OCI-LY3 (cell line): Measurements from ENCODE around the gene DENND1A.

Source experiments
- H2AFZ ChIP-seq: fragments of 200-600, 300-600 bp; shearing (Covaris generic); 2 replicates; pipeline ENCODE4 v1.6.0; 2014; ENCODE audit warnings: antibody characterized with exemption, low read depth, low read length
- H3K27ac ChIP-seq: fragments of 200-600, 300-600 bp; sonication (generic); 2 replicates; pipeline ENCODE4 v1.5.1; 2014; ENCODE audit warnings: mild to moderate bottlenecking, low read length, moderate library complexity, mixed read lengths
- H3K27me3 ChIP-seq: fragments of 200-600, 300-600 bp; sonication (generic); 2 replicates; pipeline ENCODE4 v1.6.1; 2014; ENCODE audit warnings: low read depth, low read length, mixed read lengths
- H3K36me3 ChIP-seq: fragments of 200-600, 300-600 bp; sonication (generic); replicated peaks from 2 replicates; pipeline ENCODE3; 2014; ENCODE audit warnings: low read depth, low read length, mixed read lengths
- H3K4me1 ChIP-seq: fragments of 300-600, 200-600 bp; sonication (generic); 2 replicates; pipeline ENCODE4 v1.6.1; 2014; ENCODE audit warnings: low read length, mixed read lengths
- H3K4me2 ChIP-seq: fragments of 200-600, 300-600 bp; sonication (generic); 2 replicates; pipeline ENCODE4 v1.6.1; 2014; ENCODE audit warnings: low read length, mixed read lengths
- H3K4me3 ChIP-seq: fragments of 300-600, 200-600 bp; sonication (generic); 2 replicates; pipeline ENCODE4 v1.5.1; 2014; ENCODE audit warnings: antibody characterized with exemption, mild to moderate bottlenecking, low read length, moderate library complexity
- H3K79me2 ChIP-seq: fragments of 300-600, 200-600 bp; shearing (Covaris generic); 2 replicates; pipeline ENCODE4 v1.6.1; 2014; ENCODE audit warnings: mild to moderate bottlenecking, low read length, mixed read lengths
- H3K9ac ChIP-seq: fragments of 300-600, 200-600 bp; shearing (Covaris generic); 2 replicates; pipeline ENCODE4 v1.6.0; 2014; ENCODE audit warnings: mild to moderate bottlenecking, low read length, moderate library complexity
- H3K9me3 ChIP-seq: fragments of 200-600, 300-600 bp; shearing (Covaris generic); 2 replicates; pipeline ENCODE4 v1.6.1; 2014; ENCODE audit warnings: low read length, mixed read lengths; ENCODE audit not compliant: insufficient read depth
- H4K20me1 ChIP-seq: fragments of 200-600, 300-600 bp; sonication (generic); 2 replicates; pipeline ENCODE4 v1.6.1; 2016; ENCODE audit warnings: low read length, mixed read lengths; ENCODE audit not compliant: insufficient read depth
- EZH2phosphoT487 ChIP-seq: fragments of 200-600 bp; shearing (Covaris generic); IDR thresholded peaks from 2 replicates; pipeline ENCODE4 v1.6.1; 2018; ENCODE audit warnings: antibody characterized with exemption, mixed run types, low read depth
- TF ChIP-seq, protein P1 (sequence below): fragments of 200-600, 300-600 bp; sonication (generic); IDR thresholded peaks from 2 replicates; pipeline ENCODE4 v1.5.1; 2014; ENCODE audit warnings: antibody characterized with exemption, low read length, low read depth

DENND1A gene

DNA sequence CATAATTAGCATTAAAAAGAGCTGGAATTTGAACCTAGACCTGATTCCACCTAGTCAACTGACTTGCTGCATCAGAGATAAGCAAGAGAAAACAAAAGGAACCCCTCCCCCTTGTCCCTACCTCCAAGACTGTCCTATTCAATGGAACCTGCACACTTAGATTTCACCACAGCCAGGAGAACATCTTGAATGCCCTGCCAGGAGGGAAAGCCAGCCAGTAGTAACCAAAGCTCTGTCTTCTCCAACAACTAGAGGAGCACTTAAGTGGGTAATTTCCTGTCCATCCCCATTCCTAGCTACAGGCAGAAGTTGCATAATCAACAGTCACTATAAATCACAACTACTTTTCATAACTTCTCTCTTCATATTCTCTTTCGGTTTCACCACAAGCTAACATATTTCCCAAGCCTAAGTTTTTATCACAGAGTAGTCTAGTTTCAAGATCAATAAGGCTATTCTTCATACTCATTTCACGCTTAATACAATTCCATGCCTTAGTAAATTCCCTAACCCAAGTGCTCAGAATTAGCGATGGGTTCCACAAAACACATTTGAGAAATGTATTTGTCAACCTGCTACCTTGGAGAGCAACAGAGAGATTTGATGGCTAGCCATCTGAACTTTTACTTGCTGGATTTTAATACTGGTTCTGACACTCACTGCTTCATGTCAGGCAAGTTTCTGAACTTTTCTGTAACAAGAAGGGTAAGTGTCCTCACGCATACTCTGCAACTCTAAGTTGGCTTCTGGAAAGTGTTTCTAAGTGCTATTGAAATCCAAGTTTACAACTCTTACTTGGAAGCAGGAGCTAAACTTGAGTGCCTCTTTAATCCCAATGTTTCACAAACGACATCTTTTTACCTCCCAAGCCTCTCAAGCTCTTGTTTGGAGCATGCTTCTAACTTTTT, 2.0 kb downstream of the DENND1A start:
- H3K27ac ChIP-seq: peak overlapping the region; percentile 98
- H3K79me2 ChIP-seq: peaks cover 70% of the 10 kb centered on the region
- H3K4me2 ChIP-seq: peak overlapping the region; percentile 98
- H3K4me3 ChIP-seq: peak overlapping the region; percentile 88
- H4K20me1 ChIP-seq: peaks cover 50% of the 10 kb centered on the region
- no peak overlapping the region for H2AFZ ChIP-seq
- peaks cover 52% of the 10 kb centered on the region for H3K4me1 ChIP-seq
- TF ChIP-seq, protein P1, sequence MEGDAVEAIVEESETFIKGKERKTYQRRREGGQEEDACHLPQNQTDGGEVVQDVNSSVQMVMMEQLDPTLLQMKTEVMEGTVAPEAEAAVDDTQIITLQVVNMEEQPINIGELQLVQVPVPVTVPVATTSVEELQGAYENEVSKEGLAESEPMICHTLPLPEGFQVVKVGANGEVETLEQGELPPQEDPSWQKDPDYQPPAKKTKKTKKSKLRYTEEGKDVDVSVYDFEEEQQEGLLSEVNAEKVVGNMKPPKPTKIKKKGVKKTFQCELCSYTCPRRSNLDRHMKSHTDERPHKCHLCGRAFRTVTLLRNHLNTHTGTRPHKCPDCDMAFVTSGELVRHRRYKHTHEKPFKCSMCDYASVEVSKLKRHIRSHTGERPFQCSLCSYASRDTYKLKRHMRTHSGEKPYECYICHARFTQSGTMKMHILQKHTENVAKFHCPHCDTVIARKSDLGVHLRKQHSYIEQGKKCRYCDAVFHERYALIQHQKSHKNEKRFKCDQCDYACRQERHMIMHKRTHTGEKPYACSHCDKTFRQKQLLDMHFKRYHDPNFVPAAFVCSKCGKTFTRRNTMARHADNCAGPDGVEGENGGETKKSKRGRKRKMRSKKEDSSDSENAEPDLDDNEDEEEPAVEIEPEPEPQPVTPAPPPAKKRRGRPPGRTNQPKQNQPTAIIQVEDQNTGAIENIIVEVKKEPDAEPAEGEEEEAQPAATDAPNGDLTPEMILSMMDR: no peak
- no peak for TF ChIP-seq EZH2phosphoT487
- H3K36me3 ChIP-seq: peaks cover 34% of the 10 kb centered on the region
- peak overlapping the region; percentile 86 for H3K9ac ChIP-seq
- no peaks in the 10 kb centered on the region for H3K27me3 ChIP-seq
- H3K9me3 ChIP-seq: 0 out of 2 replicates have a peak, but pooled peaks cover 4% of the 10 kb centered on the region

DNA sequence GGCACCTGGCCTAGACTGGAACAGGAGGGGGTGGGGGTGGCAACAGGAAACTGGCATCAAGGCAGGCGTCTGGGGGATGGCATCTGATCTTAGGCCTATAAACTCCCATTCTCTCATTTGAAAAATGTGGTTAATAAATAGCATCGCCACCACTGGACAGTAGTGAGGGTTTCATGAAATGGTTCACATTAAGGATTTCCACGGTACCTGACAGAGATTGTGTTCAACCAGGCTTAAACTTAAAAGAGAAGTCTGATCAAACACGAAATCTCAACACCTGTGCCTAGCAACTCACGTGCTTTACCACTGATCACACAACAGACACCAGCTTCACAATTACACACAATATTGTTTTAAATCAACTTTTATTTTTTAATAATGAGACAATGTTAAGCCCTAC, 3.0 kb downstream of the DENND1A start:
- H3K36me3 ChIP-seq: peaks cover 36% of the 10 kb centered on the region
- H3K27ac ChIP-seq: peak overlapping the region; percentile 98
- H3K27me3 ChIP-seq: no peaks in the 10 kb centered on the region
- peaks cover 49% of the 10 kb centered on the region for H3K4me1 ChIP-seq
- peak overlapping the region; percentile 88 for H3K4me3 ChIP-seq
- H3K9ac ChIP-seq: peak overlapping the region; percentile 86
- H3K79me2 ChIP-seq: peaks cover 80% of the 10 kb centered on the region
- H2AFZ ChIP-seq: no peak overlapping the region
- 0 out of 2 replicates have a peak, but pooled peaks cover 4% of the 10 kb centered on the region for H3K9me3 ChIP-seq
- H3K4me2 ChIP-seq: peak overlapping the region; percentile 98
- no peak for TF ChIP-seq EZH2phosphoT487
- TF ChIP-seq, protein P1: no peak
- H4K20me1 ChIP-seq: peaks cover 59% of the 10 kb centered on the region

DNA sequence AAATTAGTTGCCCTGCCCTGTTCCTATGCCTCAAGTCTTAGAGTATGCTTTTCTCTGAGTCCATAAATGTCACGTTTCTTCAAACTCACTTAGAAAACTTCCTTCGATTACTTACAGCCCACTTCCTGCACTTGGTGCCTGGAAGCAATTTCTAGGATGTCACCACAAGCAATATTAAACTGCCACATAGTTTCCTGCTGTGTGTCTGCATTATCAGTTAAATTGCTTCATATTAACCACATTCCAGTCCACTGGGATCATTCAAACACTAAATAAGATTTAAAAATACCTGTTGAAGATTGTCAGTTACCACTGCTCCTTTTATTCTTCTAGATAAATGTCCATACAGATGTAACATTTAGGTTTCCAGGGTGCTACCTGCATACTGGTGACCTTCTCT, 4.1 kb downstream of the DENND1A start:
- Histone ChIP-seq H3K9ac (no peak overlapping the region), H4K20me1 (peaks cover 71% of the 10 kb centered on the region)
- TF ChIP-seq, protein P1: no peak
- TF ChIP-seq EZH2phosphoT487: no peak

DNA sequence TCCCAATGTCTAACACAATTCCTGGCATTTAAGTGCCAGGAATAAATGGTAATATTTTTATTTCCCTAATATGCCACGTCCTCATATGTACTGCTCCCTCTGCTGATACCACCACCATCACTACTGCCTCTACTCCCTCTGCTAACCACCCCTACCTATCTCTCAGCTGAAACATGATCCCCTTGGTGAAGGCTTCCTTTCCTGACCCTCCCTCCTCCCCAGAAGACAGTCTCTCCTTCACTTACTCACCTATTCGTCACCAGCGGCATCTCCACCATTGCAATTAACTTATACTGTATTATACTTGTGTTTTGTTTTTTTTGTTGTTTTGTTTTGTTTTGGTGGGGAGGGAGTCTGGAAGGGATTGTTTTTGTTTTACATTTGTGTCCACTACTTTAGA, 4.8 kb downstream of the DENND1A start:
- Histone ChIP-seq H3K4me3 (no peak overlapping the region), H3K4me2 (no peak overlapping the region), H3K36me3 (peaks cover 40% of the 10 kb centered on the region), H3K9me3 (0 out of 2 replicates have a peak, but pooled peaks cover 4% of the 10 kb centered on the region), H3K4me1 (peaks cover 33% of the 10 kb centered on the region), H2AFZ (no peak overlapping the region), H4K20me1 (peaks cover 74% of the 10 kb centered on the region), H3K79me2 (peaks cover 97% of the 10 kb centered on the region), H3K9ac (no peak overlapping the region), H3K27me3 (no peaks in the 10 kb centered on the region), H3K27ac (no peak overlapping the region)
- TF ChIP-seq, protein P1: no peak
- TF ChIP-seq EZH2phosphoT487: no peak

More for the DNA sequence above, 4.1 kb downstream of the DENND1A start:
- H3K36me3 ChIP-seq: peaks cover 39% of the 10 kb centered on the region
- no peak overlapping the region for H3K4me2 ChIP-seq
- H3K79me2 ChIP-seq: peaks cover 91% of the 10 kb centered on the region
- H3K4me3 ChIP-seq: no peak overlapping the region
- 0 out of 2 replicates have a peak, but pooled peaks cover 4% of the 10 kb centered on the region for H3K9me3 ChIP-seq
- H3K27me3 ChIP-seq: no peaks in the 10 kb centered on the region
- H2AFZ ChIP-seq: no peak overlapping the region
- H3K27ac ChIP-seq: no peak overlapping the region
- peaks cover 39% of the 10 kb centered on the region for H3K4me1 ChIP-seq
